H1 (cell line): ENCODE measurements around the gene SLC30A9. TPM values are rescaled to one million over a fixed set of nuclear protein-coding genes. Genes with fewer than 3 reads are reported as not detected.

Experiments used
- CTCF ChIA-PET: fragments of 300-600 bp; sonication (Branson Sonifier 250); formaldehyde crosslinking; loops from one replicate; lab custom pipeline; 2021; ENCODE audit not compliant: partially characterized antibody; lab: Charles Lee
- POLR2A ChIA-PET: fragments of 300-600 bp; sonication (Branson Sonifier 250); formaldehyde crosslinking; loops from one replicate; lab custom pipeline; 2021; ENCODE audit warnings: inconsistent platforms; ENCODE audit not compliant: partially characterized antibody; lab: Charles Lee
- DNase-seq, 2 experiments: peaks; one replicate each; pipeline versions ENCODE4 v3.0.0 to v3.0.0-alpha.2; 2010 to 2022; ENCODE audit warnings: low spot score in 2 of 2, low read depth in 1 of 2, mixed read lengths in 1 of 2
- FAIRE-seq: peaks from 2 replicates; lab custom pipeline; 2011; peaks lifted over from hg19 to GRCh38; lab: Jason Lieb, UNC
- H2AFZ ChIP-seq: 2 replicates; pipeline ENCODE4 v1.8.1; 2012; ENCODE audit warnings: low read length, inconsistent platforms
- H2AK5ac ChIP-seq: 2 replicates; pipeline ENCODE4 v1.6.1; 2013; ENCODE audit warnings: low read depth, low read length
- H2BK120ac ChIP-seq: replicated peaks from 2 replicates; pipeline ENCODE3; 2013; ENCODE audit warnings: low read depth, low read length, inconsistent platforms
- H2BK12ac ChIP-seq: 2 replicates; pipeline ENCODE4 v1.6.1; 2013; ENCODE audit warnings: low read depth, low read length
- H2BK15ac ChIP-seq: 2 replicates; pipeline ENCODE4 v1.6.1; 2013; ENCODE audit warnings: low read length
- H2BK20ac ChIP-seq: 2 replicates; pipeline ENCODE4 v1.6.1; 2013; ENCODE audit warnings: low read length
- H2BK5ac ChIP-seq: 2 replicates; pipeline ENCODE4 v1.6.1; 2013; ENCODE audit warnings: low read depth, low read length
- H3K14ac ChIP-seq: 2 replicates; pipeline ENCODE4 v1.6.1; 2013; ENCODE audit warnings: inconsistent platforms; ENCODE audit not compliant: insufficient read length
- H3K18ac ChIP-seq: 2 replicates; pipeline ENCODE4 v1.6.1; 2013; ENCODE audit warnings: low read length; ENCODE audit errors: extremely low read depth
- H3K23ac ChIP-seq: 2 replicates; pipeline ENCODE4 v1.6.1; 2013; ENCODE audit warnings: inconsistent platforms; ENCODE audit not compliant: insufficient read length
- H3K23me2 ChIP-seq: 2 replicates; pipeline ENCODE4 v1.6.1; 2013; ENCODE audit warnings: low read depth, low read length
- H3K27ac ChIP-seq: 2 replicates; pipeline ENCODE4 v1.6.1; 2011; ENCODE audit warnings: low read depth, low read length, inconsistent platforms
- H3K27me3 ChIP-seq, 4 experiments: replicated peaks in 1 of 4; 1 replicate in 1 of 4; 2 replicates in 3 of 4; pipeline versions ENCODE4 v1.6.1 to v1.8.1; 2011 to 2013; ENCODE audit warnings: low read length in 3 of 4, mild to moderate bottlenecking in 3 of 4, inconsistent platforms in 2 of 4, mixed read lengths in 2 of 4, moderate library complexity in 1 of 4; ENCODE audit not compliant: control insufficient read depth in 3 of 4, insufficient read depth in 3 of 4; ENCODE audit errors: extremely low read depth in 1 of 4
- H3K36me3 ChIP-seq, 4 experiments: 2 replicates each; pipeline versions ENCODE4 v1.6.1 to v1.8.1; 2011 to 2013; ENCODE audit warnings: mild to moderate bottlenecking in 4 of 4, low read length in 3 of 4, moderate library complexity in 2 of 4, control low read depth in 1 of 4, inconsistent platforms in 1 of 4; ENCODE audit not compliant: insufficient read depth in 4 of 4, control insufficient read depth in 2 of 4
- H3K4ac ChIP-seq: replicated peaks from 2 replicates; pipeline ENCODE3; 2013; ENCODE audit warnings: low read length, low read depth, mixed read lengths, inconsistent platforms; ENCODE audit not compliant: insufficient read length
- H3K4me1 ChIP-seq, 4 experiments: replicated peaks in 1 of 4; 1 replicate in 1 of 4; 2 replicates in 3 of 4; pipeline versions ENCODE4 v1.6.1 to v1.8.1; 2011 to 2013; ENCODE audit warnings: low read length in 3 of 4, inconsistent platforms in 2 of 4, mixed read lengths in 1 of 4; ENCODE audit not compliant: insufficient read depth in 4 of 4, control insufficient read depth in 3 of 4
- H3K4me2 ChIP-seq, 2 experiments: 2 replicates each; pipeline versions ENCODE4 v1.6.1 to v1.8.1; 2011 to 2013; ENCODE audit warnings: low read depth in 2 of 2, low read length in 2 of 2, control low read depth in 1 of 2, inconsistent platforms in 1 of 2, mild to moderate bottlenecking in 1 of 2; ENCODE audit not compliant: insufficient read depth in 1 of 2
- H3K4me3 ChIP-seq, 4 experiments: fragments of 200-600, 300-600 bp in 1 of 4; sonication (generic), shearing (Covaris generic), sonication (Bioruptor Twin) in 1 of 4; 2 replicates each; pipeline versions ENCODE4 v1.5.1 to v1.8.1; 2011 to 2016; ENCODE audit warnings: low read length in 4 of 4, low read depth in 3 of 4, control low read depth in 2 of 4, inconsistent platforms in 2 of 4, mild to moderate bottlenecking in 2 of 4, mixed read lengths in 1 of 4, moderate library complexity in 1 of 4; ENCODE audit not compliant: insufficient read depth in 2 of 4; ENCODE audit errors: extremely low read depth in 1 of 4
- H3K56ac ChIP-seq: replicated peaks from 2 replicates; pipeline ENCODE3; 2013; ENCODE audit warnings: low read depth, mild to moderate bottlenecking, mixed read lengths, low read length, inconsistent platforms; ENCODE audit not compliant: insufficient read length
- H3K79me1 ChIP-seq: 2 replicates; pipeline ENCODE4 v1.6.1; 2013; ENCODE audit warnings: low read depth, low read length, control low read depth
- H3K79me2 ChIP-seq, 2 experiments: 2 replicates each; pipeline versions ENCODE4 v1.6.1 to v1.8.1; 2012 to 2013; ENCODE audit warnings: low read length in 2 of 2, mild to moderate bottlenecking in 2 of 2, inconsistent platforms in 1 of 2; ENCODE audit not compliant: insufficient read depth in 2 of 2, control insufficient read depth in 1 of 2
- H3K9ac ChIP-seq, 4 experiments: replicated peaks in 1 of 4; 1 replicate in 1 of 4; 2 replicates in 3 of 4; pipeline versions ENCODE4 v1.6.1 to v1.8.1; 2011 to 2013; ENCODE audit warnings: low read depth in 3 of 4, low read length in 3 of 4, control low read depth in 2 of 4, mild to moderate bottlenecking in 2 of 4, moderate library complexity in 2 of 4, inconsistent platforms in 1 of 4; ENCODE audit errors: extremely low read depth in 1 of 4
- H3K9me3 ChIP-seq, 2 experiments: 2 replicates each; pipeline versions ENCODE4 v1.6.1 to v1.8.1; 2012 to 2013; ENCODE audit warnings: mild to moderate bottlenecking in 2 of 2, moderate library complexity in 2 of 2, control low read depth in 1 of 2, inconsistent platforms in 1 of 2, low read depth in 1 of 2, low read length in 1 of 2, mixed read lengths in 1 of 2; ENCODE audit not compliant: insufficient read depth in 2 of 2
- H4K20me1 ChIP-seq, 2 experiments: replicated peaks in 1 of 2; 2 replicates each; pipeline versions ENCODE3 to v1.8.1; 2011 to 2013; ENCODE audit warnings: inconsistent platforms in 2 of 2, low read length in 2 of 2, mild to moderate bottlenecking in 1 of 2; ENCODE audit not compliant: insufficient read depth in 2 of 2, control insufficient read depth in 1 of 2
- H4K5ac ChIP-seq: 2 replicates; pipeline ENCODE4 v1.6.1; 2013; ENCODE audit warnings: low read length, low read depth, mixed read lengths, inconsistent platforms; ENCODE audit not compliant: insufficient read length
- H4K8ac ChIP-seq: 2 replicates; pipeline ENCODE4 v1.8.0; 2013; ENCODE audit warnings: mild to moderate bottlenecking, moderate library complexity, low read length, inconsistent platforms; ENCODE audit not compliant: insufficient read depth; ENCODE audit errors: extremely low read depth
- H4K91ac ChIP-seq: replicated peaks from 2 replicates; pipeline ENCODE3; 2013; ENCODE audit warnings: low read length, mixed read lengths, inconsistent platforms; ENCODE audit not compliant: insufficient read length
- ASH2L ChIP-seq: fragments of 200-600, 300-600 bp; sonication (generic); IDR thresholded peaks from one replicate; pipeline ENCODE4 v1.7.1; 2017; ENCODE audit warnings: low read length
- BCL11A ChIP-seq, 2 experiments: IDR thresholded peaks; one replicate each; pipeline ENCODE4 v1.6.1; 2011; ENCODE audit warnings: low read depth in 2 of 2, low read length in 2 of 2, mild to moderate bottlenecking in 2 of 2
- EGR1 ChIP-seq: IDR thresholded peaks from 2 replicates; pipeline ENCODE4 v1.6.1; 2011; ENCODE audit warnings: low read depth, low read length, borderline replicate concordance
- EP300 ChIP-seq, 2 experiments: IDR thresholded peaks; 1 replicate in 1 of 2; 2 replicates in 1 of 2; pipeline ENCODE4 v1.6.1; 2011 to 2012; ENCODE audit warnings: low read depth in 2 of 2, low read length in 2 of 2, mild to moderate bottlenecking in 2 of 2, borderline replicate concordance in 1 of 2, inconsistent platforms in 1 of 2, moderate library complexity in 1 of 2
- GABPA ChIP-seq: IDR thresholded peaks from 2 replicates; pipeline ENCODE4 v1.6.1; 2011; ENCODE audit warnings: mild to moderate bottlenecking, low read length, moderate library complexity, borderline replicate concordance; ENCODE audit not compliant: insufficient read depth
- GTF2F1 ChIP-seq: IDR thresholded peaks from 2 replicates; pipeline ENCODE4 v1.6.1; 2012; ENCODE audit warnings: low read depth, low read length, improper control_type of control experiment, borderline replicate concordance
- HDAC2 ChIP-seq, 2 experiments: fragments of 300-600 bp in 1 of 2; sonication (generic) in 1 of 2; IDR thresholded peaks; 2 replicates each; pipeline ENCODE4 v1.6.1; 2011 to 2012; ENCODE audit warnings: low read depth in 2 of 2, low read length in 2 of 2, mild to moderate bottlenecking in 2 of 2, moderate library complexity in 2 of 2, borderline replicate concordance in 1 of 2, inconsistent platforms in 1 of 2
- MAFK ChIP-seq: IDR thresholded peaks from 2 replicates; pipeline ENCODE4 v1.6.1; 2012; ENCODE audit warnings: low read depth, mild to moderate bottlenecking, improper control_type of control experiment, low read length
- PHF8 ChIP-seq: fragments of 200-600 bp; sonication (generic); conservative IDR thresholded peaks from 2 replicates; pipeline ENCODE4 v1.7.1; 2012; ENCODE audit warnings: low read depth, mild to moderate bottlenecking, inconsistent platforms, low read length, moderate library complexity
- POU5F1 ChIP-seq: IDR thresholded peaks from 2 replicates; pipeline ENCODE4 v1.6.1; 2011; ENCODE audit warnings: low read depth, mild to moderate bottlenecking, low read length, moderate library complexity
- RBBP5 ChIP-seq: IDR thresholded peaks from 2 replicates; pipeline ENCODE4 v1.7.1; 2012; ENCODE audit warnings: low read depth, mild to moderate bottlenecking, inconsistent platforms, low read length, moderate library complexity, borderline replicate concordance
- SAP30 ChIP-seq: fragments of 300-600 bp; sonication (generic); IDR thresholded peaks from 2 replicates; pipeline ENCODE4 v1.7.1; 2012; ENCODE audit warnings: low read length, moderate library complexity, mild to moderate bottlenecking, inconsistent platforms; ENCODE audit not compliant: insufficient read depth, insufficient replicate concordance
- SP4 ChIP-seq: IDR thresholded peaks from 2 replicates; pipeline ENCODE4 v1.6.1; 2012; ENCODE audit warnings: low read length, inconsistent platforms
- TBP ChIP-seq: IDR thresholded peaks from 2 replicates; pipeline ENCODE4 v1.6.1; 2011; ENCODE audit warnings: low read depth, low read length, improper control_type of control experiment
- ZNF274 ChIP-seq: IDR thresholded peaks from 2 replicates; pipeline ENCODE4 v1.7.0; 2012; ENCODE audit warnings: low read length, borderline replicate concordance; ENCODE audit errors: extremely low read depth
- polyA plus RNA-seq, 7 experiments: library from polyadenylated mRNA; depleted of rRNA in 3 of 7; stranded (reverse) in 5 of 7; unstranded in 2 of 7; fragments of >200 nt in 5 of 7; fragments of 200-250 nt in 2 of 7; gene quantifications; 1 replicate in 5 of 7; 2 replicates in 1 of 7; 4 replicates in 1 of 7; pipeline versions ENCODE4 v1.2.1 to v1.2.3, GENCODE V29; 2011 to 2013; ENCODE audit warnings: missing spikeins in 2 of 7, mixed read lengths in 2 of 7
- total RNA-seq: library from RNA; stranded (reverse); fragmentation: NEBNext Ultra II Directional; extraction: Animal tissue kit (Norgen Biotek cat#: 25700); gene quantifications from 2 replicates; pipeline ENCODE4 v1.2.1, GENCODE V29; 2021

The SLC30A9 gene
- total and polyA plus RNA-seq, 2 of the 8 experiments (the other 6 are each of a cell fraction or from before 2014, with no cell fraction given): 41.2 to 67.2 TPM

GRCh38 chr4:41944089-41944488 is 46.2 kb upstream of the SLC30A9 start:
- Histone ChIP-seq H3K79me2 (peaks cover 0 to 26% of the 10 kb centered on the region in 2 experiments; a peak in 3 of 4 replicates), H3K36me3 (peaks cover 1 to 74% (median 15%) of the 10 kb centered on the region in 4 experiments; a peak in 6 of 8 replicates), H2BK5ac (no peak overlapping the region), H3K4me1 (no peaks in the 10 kb centered on the region), H4K91ac (no peak overlapping the region), H3K4ac (no peak overlapping the region), H3K4me3 (no peak overlapping the region), H2AK5ac (no peak overlapping the region), H4K5ac (no peak overlapping the region), H3K56ac (no peak overlapping the region), H3K18ac (no peak overlapping the region), H2AFZ (no peak overlapping the region), H3K4me2 (no peak overlapping the region), H3K27me3 (no peaks in the 10 kb centered on the region), H3K14ac (no peak overlapping the region), H3K23me2 (no peaks in the 10 kb centered on the region), H3K9ac (no peak overlapping the region), H4K8ac (no peak overlapping the region), H2BK15ac (no peak overlapping the region), H3K9me3 (no peaks in the 10 kb centered on the region), H2BK12ac (no peak overlapping the region), H4K20me1 (peaks cover 0 to 2% of the 10 kb centered on the region in 2 experiments), H2BK120ac (no peak overlapping the region), H3K27ac (no peak overlapping the region), H3K23ac (no peak overlapping the region), H2BK20ac (no peak overlapping the region), H3K79me1 (no peaks in the 10 kb centered on the region)
- ChIA-PET CTCF (no interaction called here), POLR2A (interaction anchor here (2.8 kb wide), 1 partner anchor 9 kb away, joined by 10 read pairs; the partner anchor contains the start of gene TMEM33)
- no peak for DNase-seq
- FAIRE-seq: no peak
- TF ChIP-seq PHF8: no peak
- no peak for TF ChIP-seq RBBP5
- no peak for TF ChIP-seq SAP30
- TF ChIP-seq EGR1: no peak
- no peak for TF ChIP-seq HDAC2 (IDR thresholded peaks at IDR 0.05; ENCODE audit: borderline replicate concordance in 1 of 2, low read depth in 2 of 2, low read length in 2 of 2)
- TF ChIP-seq ASH2L: no peak
- TF ChIP-seq BCL11A (IDR thresholded peaks at IDR 0.05; ENCODE audit: low read depth in 2 of 2, low read length in 2 of 2): no peak
- TF ChIP-seq GABPA: no peak
- TF ChIP-seq ZNF274: no peak
- no peak for TF ChIP-seq SP4
- TF ChIP-seq GTF2F1: no peak
- no peak for TF ChIP-seq TBP
- TF ChIP-seq POU5F1: no peak
- no peak for TF ChIP-seq MAFK
- TF ChIP-seq EP300 (IDR thresholded peaks at IDR 0.05; ENCODE audit: borderline replicate concordance in 1 of 2, low read depth in 2 of 2, low read length in 2 of 2): no peak
